ENCODE results near the gene HSPA1B.
"Not testable (repeated sequence)": the region's sequence is repeated elsewhere in the genome, so short reads cannot be mapped to it uniquely, and the experiment has no call there.

HSPA1B gene

DNA sequence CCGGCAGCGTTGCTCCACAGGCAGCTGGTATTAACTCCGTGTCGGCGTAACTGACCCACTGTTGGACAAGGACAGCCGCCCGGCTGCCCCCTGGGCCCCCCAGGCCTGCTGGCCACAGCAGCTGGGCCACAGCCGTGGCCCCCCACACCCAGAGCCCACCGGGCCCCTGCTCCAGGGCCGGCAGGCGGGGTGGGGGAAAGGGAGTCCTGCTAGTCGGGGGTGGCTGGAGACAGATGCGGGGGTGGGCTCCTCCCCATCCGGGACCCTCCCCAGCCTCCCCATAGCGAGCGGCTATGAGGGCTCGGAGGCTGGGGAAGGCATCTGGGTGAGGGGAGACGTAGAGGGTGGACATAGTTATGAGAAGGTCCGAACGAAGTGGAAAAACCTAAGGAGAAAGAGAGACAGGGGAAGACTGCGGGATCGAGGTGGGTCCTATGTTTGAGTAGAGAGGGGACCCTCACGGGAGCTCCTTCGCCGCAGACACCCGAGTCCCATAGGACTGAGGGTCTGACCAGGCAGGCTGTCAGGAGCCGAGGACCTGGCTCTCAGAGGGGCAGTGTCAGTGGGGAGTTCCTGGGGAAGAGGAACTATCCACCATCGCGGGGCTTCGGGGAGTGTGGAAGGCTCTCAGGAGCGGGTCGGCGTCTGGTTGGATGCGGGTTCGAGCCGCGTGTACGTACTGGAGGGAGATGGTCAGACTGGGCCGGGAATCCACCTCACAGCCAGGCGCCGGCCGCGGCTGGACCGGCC lies 32.5 kb upstream of the HSPA1B start:
- CTCF ChIA-PET, result interaction anchor here (1.1 to 1.7 kb wide), 2 partner anchors 12 to 92 kb away, joined by 3 to 5 read pairs; partner anchors contain the start of genes ABHD16A and LSM2
- peak; percentile 64 for DNase-seq (ENCODE audit: extremely low spot score)
- TF ChIP-seq BHLHE40 (IDR thresholded peaks at IDR 0.05; ENCODE audit: borderline replicate concordance) (no peak), LEF1 (IDR thresholded peaks at IDR 0.05; ENCODE audit: borderline replicate concordance) (no peak), SUZ12 (IDR thresholded peaks at IDR 0.05) (no peak), FOXM1 (IDR thresholded peaks at IDR 0.05; ENCODE audit: borderline replicate concordance) (0 out of 2 replicates have a peak, but pooled peaks have one; percentile 37), SP1 (IDR thresholded peaks at IDR 0.05) (no peak), NFRKB (IDR thresholded peaks at IDR 0.05) (no peak), ZNF384 (IDR thresholded peaks at IDR 0.05) (no peak), TARDBP (IDR thresholded peaks at IDR 0.05) (no peak), L3MBTL2 (conservative IDR thresholded peaks at IDR 0.05) (peak; percentile 88), FOXA1 (IDR thresholded peaks at IDR 0.05) (no peak), HDGF (IDR thresholded peaks at IDR 0.05; ENCODE audit: borderline replicate concordance) (no peak)
- TF ChIP-seq, protein P1, sequence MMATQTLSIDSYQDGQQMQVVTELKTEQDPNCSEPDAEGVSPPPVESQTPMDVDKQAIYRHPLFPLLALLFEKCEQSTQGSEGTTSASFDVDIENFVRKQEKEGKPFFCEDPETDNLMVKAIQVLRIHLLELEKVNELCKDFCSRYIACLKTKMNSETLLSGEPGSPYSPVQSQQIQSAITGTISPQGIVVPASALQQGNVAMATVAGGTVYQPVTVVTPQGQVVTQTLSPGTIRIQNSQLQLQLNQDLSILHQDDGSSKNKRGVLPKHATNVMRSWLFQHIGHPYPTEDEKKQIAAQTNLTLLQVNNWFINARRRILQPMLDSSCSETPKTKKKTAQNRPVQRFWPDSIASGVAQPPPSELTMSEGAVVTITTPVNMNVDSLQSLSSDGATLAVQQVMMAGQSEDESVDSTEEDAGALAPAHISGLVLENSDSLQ (IDR thresholded peaks at IDR 0.05), result no peak
- POLR2A ChIA-PET, result interaction anchor here (0.7 to 5.6 kb wide), 17 partner anchors 8 to 155 kb away, joined by 3 to 77 read pairs (median 5); partner anchors contain the start of genes C6orf47, DDAH2, GPANK1 and HSPA1A

DNA sequence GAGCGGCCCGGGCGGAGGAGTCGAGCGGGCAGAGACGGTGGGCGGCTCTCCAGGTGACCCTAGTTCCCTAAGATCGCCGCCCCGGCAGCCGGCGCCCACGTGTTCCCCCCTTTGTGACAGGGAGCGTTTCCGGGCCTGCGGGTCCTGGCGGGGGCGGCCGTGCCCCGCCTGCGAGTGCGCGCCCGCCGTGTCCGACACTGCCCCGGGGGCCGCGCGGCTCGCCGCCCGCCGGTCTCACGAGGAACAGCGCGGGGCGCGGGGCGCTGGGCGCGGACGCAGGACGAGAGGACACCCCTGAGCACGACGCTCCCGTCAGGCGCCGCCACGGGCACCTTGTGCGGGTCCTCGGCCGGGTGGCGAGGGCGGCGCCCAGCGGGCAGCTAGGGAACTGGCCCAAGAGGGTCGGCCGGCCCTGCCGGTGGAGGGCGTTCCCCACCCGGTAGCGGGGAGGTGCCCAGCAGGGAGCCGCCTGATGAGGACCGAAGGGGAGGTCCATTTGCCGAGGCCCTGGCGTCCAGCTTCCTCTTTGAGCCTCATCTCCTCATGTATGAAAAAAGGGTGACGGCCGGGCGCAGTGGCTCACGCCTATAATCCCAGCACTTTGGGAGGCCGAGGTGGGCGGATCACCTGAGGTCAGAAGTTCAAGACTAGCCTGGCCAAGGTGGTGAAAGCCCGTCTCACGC lies 31.8 kb upstream of the HSPA1B start, which contains the start of gene VARS1:
Gene VARS1, minus strand, starts transcription at position 137 of the 683 bp plus-strand sequence. CDS start 535 bp downstream, outside the sequence.
- peak; percentile 96 for DNase-seq (ENCODE audit: extremely low spot score)
- TF ChIP-seq L3MBTL2 (conservative IDR thresholded peaks at IDR 0.05) (peak; percentile 51; the same call in 1 of the 2 replicates), FOXA1 (IDR thresholded peaks at IDR 0.05) (no peak), ARNT (IDR thresholded peaks at IDR 0.05) (peak; percentile 92; the same call in 1 of the 2 replicates), ELF4 (IDR thresholded peaks at IDR 0.05) (peak; percentile 12; the same call in 1 of the 2 replicates), FOXM1 (IDR thresholded peaks at IDR 0.05; ENCODE audit: borderline replicate concordance) (peak; percentile 81), LEF1 (IDR thresholded peaks at IDR 0.05; ENCODE audit: borderline replicate concordance) (peak; percentile 83)
- TF ChIP-seq, protein P1 (IDR thresholded peaks at IDR 0.05), result no peak
- POLR2A ChIA-PET, result interaction anchor here (0.9 to 5.6 kb wide), 26 partner anchors 7 to 155 kb away, joined by 3 to 77 read pairs (median 4); partner anchors contain the start of genes BAG6, C6orf47, DDAH2 and GPANK1
- CTCF ChIA-PET, result interaction anchor here (0.6 to 1.3 kb wide), 6 partner anchors 12 to 93 kb away, joined by 3 to 11 read pairs (median 4); partner anchors contain the start of genes ABHD16A and LSM2

DNA sequence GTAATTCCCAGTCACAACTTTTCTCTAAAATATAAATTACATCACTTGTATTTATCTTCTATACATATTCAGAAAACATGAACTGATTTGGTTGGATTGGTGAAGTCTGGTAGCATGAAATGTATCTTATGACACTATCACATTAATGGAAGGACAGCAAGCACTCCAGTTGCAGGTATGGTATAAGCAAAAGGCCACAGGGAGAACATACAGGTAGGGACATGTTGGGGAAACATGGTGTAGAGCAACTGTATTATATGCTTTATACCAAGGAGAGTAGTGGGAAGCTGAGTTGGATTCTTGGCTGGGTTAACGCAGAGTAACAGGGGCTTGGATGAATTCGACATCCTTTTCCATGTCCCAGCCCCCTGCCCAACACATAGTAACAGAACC lies 30.5 kb upstream of the HSPA1B start:
- POLR2A ChIA-PET, result interaction anchor here (1.4 to 5.6 kb wide), 7 partner anchors 10 to 132 kb away, joined by 4 to 77 read pairs (median 11); partner anchors contain the start of genes GPANK1, HSPA1A, HSPA1L and LSM2
- CTCF ChIA-PET, result interaction anchor here (0.6 to 1.2 kb wide), 2 partner anchors 13 to 28 kb away, joined by 3 read pairs; no protein-coding TSS in a partner anchor
- no peak for DNase-seq (ENCODE audit: extremely low spot score)
- TF ChIP-seq FOXA1 (IDR thresholded peaks at IDR 0.05) (no peak), L3MBTL2 (conservative IDR thresholded peaks at IDR 0.05) (no peak), CTBP1 (IDR thresholded peaks at IDR 0.05; ENCODE audit: borderline replicate concordance) (no peak), ELF4 (IDR thresholded peaks at IDR 0.05) (no peak), FOXK2 (IDR thresholded peaks at IDR 0.05) (no peak), TARDBP (IDR thresholded peaks at IDR 0.05) (no peak), HDGF (IDR thresholded peaks at IDR 0.05; ENCODE audit: borderline replicate concordance) (no peak)

DNA sequence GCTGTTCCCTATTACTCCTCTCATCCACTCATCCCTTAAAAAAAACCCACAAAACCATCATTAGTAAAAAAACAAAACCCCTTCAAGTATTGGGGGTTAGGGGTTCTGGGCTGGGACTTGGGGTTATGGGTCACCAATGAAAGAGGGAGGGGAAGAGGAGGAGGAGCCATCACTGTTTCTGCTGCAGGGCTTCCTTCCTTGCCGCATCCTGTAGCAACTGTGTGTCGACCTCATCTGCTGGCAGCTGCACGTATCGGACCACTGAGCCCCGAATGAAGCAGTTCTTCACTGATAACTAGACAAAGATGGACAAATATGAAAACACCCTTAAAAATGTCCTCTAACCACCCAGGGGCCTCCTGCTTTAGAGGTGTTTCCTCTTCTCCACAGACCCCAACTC lies 29.9 kb upstream of the HSPA1B start:
- DNase-seq (ENCODE audit: extremely low spot score), result no peak
- ChIA-PET CTCF (no interaction called here), POLR2A (interaction anchor here (1.4 to 5.6 kb wide), 2 partner anchors 10 to 33 kb away, joined by 4 to 77 read pairs; partner anchors contain the start of gene LSM2)
- TF ChIP-seq HDGF (IDR thresholded peaks at IDR 0.05; ENCODE audit: borderline replicate concordance) (no peak), ARNT (IDR thresholded peaks at IDR 0.05) (no peak), L3MBTL2 (conservative IDR thresholded peaks at IDR 0.05) (no peak), FOXM1 (IDR thresholded peaks at IDR 0.05; ENCODE audit: borderline replicate concordance) (no peak), ZNF384 (IDR thresholded peaks at IDR 0.05) (no peak), NFRKB (IDR thresholded peaks at IDR 0.05) (no peak), TARDBP (IDR thresholded peaks at IDR 0.05) (no peak), SUZ12 (IDR thresholded peaks at IDR 0.05) (no peak), ELF4 (IDR thresholded peaks at IDR 0.05) (no peak), FOXK2 (IDR thresholded peaks at IDR 0.05) (no peak), FOXA1 (IDR thresholded peaks at IDR 0.05) (no peak), BHLHE40 (IDR thresholded peaks at IDR 0.05; ENCODE audit: borderline replicate concordance) (no peak), LEF1 (IDR thresholded peaks at IDR 0.05; ENCODE audit: borderline replicate concordance) (no peak), CTBP1 (IDR thresholded peaks at IDR 0.05; ENCODE audit: borderline replicate concordance) (no peak), SP1 (IDR thresholded peaks at IDR 0.05) (no peak)
- TF ChIP-seq, protein P1 (IDR thresholded peaks at IDR 0.05), result no peak

DNA sequence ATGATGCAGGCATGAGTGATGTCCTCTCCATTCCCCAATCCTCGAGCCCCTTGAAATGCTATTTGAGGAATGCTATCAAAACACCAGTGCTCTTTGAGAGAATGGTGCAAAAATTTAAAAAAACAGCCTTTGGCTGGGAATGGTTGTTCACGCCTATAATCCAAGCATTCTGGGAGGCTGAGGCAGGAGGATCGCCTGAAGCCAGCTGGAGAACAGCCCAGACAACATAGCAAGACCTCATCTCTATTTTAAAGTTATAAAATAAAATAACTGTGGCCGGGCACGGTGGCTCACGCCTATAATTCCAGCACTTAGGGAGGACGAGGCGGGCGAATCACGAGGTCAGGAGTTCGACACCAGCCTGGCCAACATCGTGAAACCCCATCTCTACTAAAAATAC lies 27.8 kb upstream of the HSPA1B start:
- TF ChIP-seq SUZ12 (IDR thresholded peaks at IDR 0.05), result no peak
- DNase-seq (ENCODE audit: extremely low spot score), result no peak
- ChIA-PET CTCF (no interaction called here), POLR2A (interaction anchor here (1.0 to 5.6 kb wide), 4 partner anchors 7 to 27 kb away, joined by 4 to 77 read pairs (median 8); partner anchors contain the start of genes HSPA1A, HSPA1B, HSPA1L and LSM2)

DNA sequence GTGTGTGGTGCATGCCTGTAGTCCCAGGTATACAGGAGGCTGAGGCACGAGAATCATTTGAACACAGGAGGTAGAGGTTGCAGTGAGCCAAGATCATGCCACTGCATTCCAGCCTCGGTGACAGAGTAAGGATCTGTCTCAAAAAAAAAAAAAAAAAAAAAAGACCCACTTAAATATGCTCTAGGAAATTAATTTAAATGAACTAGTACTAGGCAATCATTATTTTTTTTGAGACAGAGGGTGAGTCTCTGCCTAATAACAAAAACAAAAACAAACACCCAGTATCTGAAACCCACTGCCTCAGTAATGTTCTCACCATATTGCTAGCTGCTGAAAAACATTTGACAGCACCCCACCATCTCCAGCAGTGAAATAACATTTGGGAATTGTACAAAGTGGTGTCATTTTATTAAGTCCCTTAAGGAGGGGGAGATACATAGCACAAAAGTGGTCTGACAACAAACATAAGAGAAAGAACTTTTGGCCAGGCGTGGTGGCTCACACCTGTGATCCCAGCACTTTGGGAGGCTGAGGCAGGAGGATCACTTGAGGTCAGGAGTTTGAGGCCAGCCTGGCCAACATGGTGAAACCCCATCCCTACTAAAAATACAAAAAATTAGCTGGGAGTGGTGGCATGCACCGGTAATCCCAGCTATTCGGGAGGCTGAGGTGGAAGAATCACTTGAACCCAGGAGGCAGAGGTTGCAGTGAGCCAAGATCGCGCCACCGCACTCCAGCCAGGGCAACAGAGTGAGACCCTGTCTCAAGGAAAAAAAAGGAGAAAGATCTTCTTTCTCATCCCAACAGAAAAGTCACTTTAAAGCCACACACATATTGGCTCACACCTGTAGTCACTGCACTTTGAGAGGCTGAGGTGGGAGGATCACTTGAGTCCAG lies 26.3 kb upstream of the HSPA1B start:
- DNase-seq (ENCODE audit: extremely low spot score); CTCF ChIA-PET: not testable (repeated sequence)
- POLR2A ChIA-PET, result interaction anchor here (1.5 kb wide), 1 partner anchor 14 kb away, joined by 5 read pairs; the partner anchor contains the start of genes HSPA1A and HSPA1L
